Neural progenitor cell (in vitro differentiated cells): ENCODE data around the gene CALHM1. TPM values are rescaled to one million over a fixed set of nuclear protein-coding genes. Genes with fewer than 3 reads are reported as not detected.

ENCODE experiments used
- DNase-seq: peaks from one replicate; pipeline ENCODE4 v3.0.0-alpha.2; 2016; ENCODE audit warnings: low spot score
- H2AFZ ChIP-seq: fragments of 200-600 bp; sonication (generic); replicated peaks from 2 replicates; pipeline ENCODE4 v1.6.1; 2016; ENCODE audit warnings: antibody characterized with exemption
- H3F3A ChIP-seq: fragments of 200-600 bp; sonication (generic); 2 replicates; pipeline ENCODE4 v1.6.1; 2016; ENCODE audit warnings: antibody characterized with exemption, low read depth
- H3K27ac ChIP-seq: fragments of 200-600 bp; sonication (generic); 2 replicates; pipeline ENCODE4 v1.5.1; 2016; ENCODE audit warnings: mild to moderate bottlenecking
- H3K27me3 ChIP-seq: fragments of 200-600 bp; sonication (generic); 2 replicates; pipeline ENCODE4 v1.6.1; 2016; ENCODE audit warnings: mild to moderate bottlenecking, moderate library complexity
- H3K36me3 ChIP-seq: fragments of 200-600 bp; sonication (generic); 2 replicates; pipeline ENCODE4 v1.5.1; 2016
- H3K4me1 ChIP-seq: fragments of 200-600 bp; sonication (generic); 2 replicates; pipeline ENCODE4 v1.6.1; 2016; ENCODE audit warnings: mixed run types
- H3K4me2 ChIP-seq: fragments of 200-600 bp; sonication (generic); 2 replicates; pipeline ENCODE4 v1.6.1; 2016
- H3K4me3 ChIP-seq: fragments of 200-600 bp; sonication (generic); 2 replicates; pipeline ENCODE4 v1.5.1; 2016
- H3K79me2 ChIP-seq: fragments of 200-600 bp; sonication (generic); 2 replicates; pipeline ENCODE4 v1.6.1; 2016; ENCODE audit warnings: low read depth
- H3K9ac ChIP-seq: fragments of 200-600 bp; sonication (generic); 2 replicates; pipeline ENCODE4 v1.6.1; 2016
- H3K9me3 ChIP-seq: fragments of 200-600 bp; sonication (generic); 2 replicates; pipeline ENCODE4 v1.5.1; 2016; ENCODE audit warnings: low read depth
- H4K20me1 ChIP-seq: fragments of 200-600 bp; sonication (generic); 2 replicates; pipeline ENCODE4 v1.6.1; 2016; ENCODE audit warnings: low read depth
- H3K27ac Mint-ChIP-seq: 3 replicates; pipeline ENCODE4 v1.8.0; 2021; ENCODE audit warnings: mixed read lengths
- H3K27me3 Mint-ChIP-seq: 2 replicates; pipeline ENCODE4 v1.8.0; 2022; ENCODE audit warnings: low read depth, mild to moderate bottlenecking, inconsistent platforms, moderate library complexity, mixed read lengths; ENCODE audit not compliant: insufficient read depth
- H3K36me3 Mint-ChIP-seq: 3 replicates; pipeline ENCODE4 v1.8.0; 2021; ENCODE audit warnings: mixed read lengths
- H3K4me1 Mint-ChIP-seq: 3 replicates; pipeline ENCODE4 v1.8.0; 2021; ENCODE audit warnings: mixed read lengths
- H3K4me3 Mint-ChIP-seq: 3 replicates; pipeline ENCODE4 v1.8.0; 2021; ENCODE audit warnings: mild to moderate bottlenecking, moderate library complexity, mixed read lengths
- H3K9me3 Mint-ChIP-seq: 3 replicates; pipeline ENCODE4 v1.8.0; 2020; ENCODE audit warnings: mixed read lengths
- EZH2 ChIP-seq: fragments of 200-600 bp; sonication (generic); IDR thresholded peaks from 2 replicates; pipeline ENCODE4 v1.6.1; 2017; ENCODE audit warnings: antibody characterized with exemption, mild to moderate bottlenecking, moderate library complexity
- EZH2phosphoT487 ChIP-seq: fragments of 200-600 bp; sonication (generic); IDR thresholded peaks from 2 replicates; pipeline ENCODE4 v1.6.1; 2017; ENCODE audit warnings: antibody characterized with exemption
- total RNA-seq: library from RNA; depleted of rRNA; stranded (reverse); fragments of >200 nt; gene quantifications from 2 replicates; pipeline ENCODE4 v1.2.3, GENCODE V29; 2015; ENCODE audit warnings: low replicate concordance
- TF ChIP-seq, protein P1 (sequence below): fragments of 200-600 bp; sonication (generic); IDR thresholded peaks from 2 replicates; pipeline ENCODE4 v1.5.1; 2017; ENCODE audit warnings: antibody characterized with exemption, mild to moderate bottlenecking

The CALHM1 gene
- total RNA-seq, 1 donor from 2014 or later: not detected

DNA sequence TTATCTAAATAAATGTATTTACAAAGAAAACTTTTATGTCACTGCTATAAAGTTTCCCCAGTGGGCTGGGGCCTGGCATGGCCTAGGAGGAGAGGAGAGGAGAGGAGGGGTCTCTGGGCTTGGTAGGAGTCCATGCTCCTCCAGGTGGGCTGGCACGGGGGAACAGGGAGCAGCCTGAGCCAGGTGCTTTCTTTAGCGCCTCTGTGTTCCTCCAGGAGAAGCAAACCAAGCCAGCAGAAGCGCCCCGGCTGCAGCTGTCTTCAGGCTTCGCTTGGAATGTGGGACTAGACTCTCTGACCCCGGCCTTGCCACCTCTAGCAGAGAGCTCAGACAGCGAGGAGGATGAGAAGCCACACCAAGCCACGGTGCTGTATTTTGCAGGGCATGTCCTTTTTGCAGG, 17.1 kb downstream of the CALHM1 start:
- H3K27ac Mint-ChIP-seq: no peak overlapping the region
- Histone ChIP-seq H3K27me3 (no peaks in the 10 kb centered on the region), H3K36me3 (no peaks in the 10 kb centered on the region), H3K79me2 (no peaks in the 10 kb centered on the region), H2AFZ (no peak overlapping the region), H3K4me2 (no peak overlapping the region), H3K9ac (no peak overlapping the region), H3K4me3 (no peak overlapping the region), H3K27ac (no peak overlapping the region), H3K4me1 (no peaks in the 10 kb centered on the region), H3K9me3 (no peaks in the 10 kb centered on the region), H4K20me1 (no peaks in the 10 kb centered on the region), H3F3A (no peaks in the 10 kb centered on the region)
- H3K4me1 Mint-ChIP-seq: no peaks in the 10 kb centered on the region
- TF ChIP-seq EZH2phosphoT487 (no peak), EZH2 (no peak)
- TF ChIP-seq, protein P1, sequence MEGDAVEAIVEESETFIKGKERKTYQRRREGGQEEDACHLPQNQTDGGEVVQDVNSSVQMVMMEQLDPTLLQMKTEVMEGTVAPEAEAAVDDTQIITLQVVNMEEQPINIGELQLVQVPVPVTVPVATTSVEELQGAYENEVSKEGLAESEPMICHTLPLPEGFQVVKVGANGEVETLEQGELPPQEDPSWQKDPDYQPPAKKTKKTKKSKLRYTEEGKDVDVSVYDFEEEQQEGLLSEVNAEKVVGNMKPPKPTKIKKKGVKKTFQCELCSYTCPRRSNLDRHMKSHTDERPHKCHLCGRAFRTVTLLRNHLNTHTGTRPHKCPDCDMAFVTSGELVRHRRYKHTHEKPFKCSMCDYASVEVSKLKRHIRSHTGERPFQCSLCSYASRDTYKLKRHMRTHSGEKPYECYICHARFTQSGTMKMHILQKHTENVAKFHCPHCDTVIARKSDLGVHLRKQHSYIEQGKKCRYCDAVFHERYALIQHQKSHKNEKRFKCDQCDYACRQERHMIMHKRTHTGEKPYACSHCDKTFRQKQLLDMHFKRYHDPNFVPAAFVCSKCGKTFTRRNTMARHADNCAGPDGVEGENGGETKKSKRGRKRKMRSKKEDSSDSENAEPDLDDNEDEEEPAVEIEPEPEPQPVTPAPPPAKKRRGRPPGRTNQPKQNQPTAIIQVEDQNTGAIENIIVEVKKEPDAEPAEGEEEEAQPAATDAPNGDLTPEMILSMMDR: no peak
- no peaks in the 10 kb centered on the region for H3K9me3 Mint-ChIP-seq
- H3K27me3 Mint-ChIP-seq: peaks cover 3% of the 10 kb centered on the region
- no peak overlapping the region for H3K4me3 Mint-ChIP-seq
- H3K36me3 Mint-ChIP-seq: peaks cover 38% of the 10 kb centered on the region
- DNase-seq: no peak

DNA sequence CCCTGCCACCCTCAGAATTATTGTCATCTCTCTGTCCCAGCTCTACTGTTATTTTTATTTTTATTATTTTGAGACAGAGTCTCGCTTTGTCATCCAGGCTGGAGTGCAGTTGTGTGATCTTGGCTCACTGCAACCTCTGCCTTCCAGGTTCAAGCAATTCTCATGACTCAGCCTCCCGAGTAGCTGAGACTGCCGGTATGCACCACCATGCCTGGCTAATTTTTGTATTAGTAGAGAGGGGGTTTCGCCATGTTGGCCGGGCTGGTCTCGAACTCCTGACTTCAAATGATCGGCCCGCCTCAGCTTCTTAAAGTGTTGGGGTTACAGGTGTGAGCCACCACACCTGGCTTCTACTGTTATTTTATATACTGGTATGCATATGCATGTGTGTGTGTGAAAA, 17.5 kb downstream of the CALHM1 start:
- no peak for DNase-seq
- H3K27ac ChIP-seq: no peak overlapping the region
- no peaks in the 10 kb centered on the region for H3K9me3 Mint-ChIP-seq
- no peaks in the 10 kb centered on the region for H3K36me3 ChIP-seq
- H3K9me3 ChIP-seq: no peaks in the 10 kb centered on the region
- H3K9ac ChIP-seq: no peak overlapping the region
- H3F3A ChIP-seq: no peaks in the 10 kb centered on the region
- H3K4me3 Mint-ChIP-seq: no peak overlapping the region
- H3K27ac Mint-ChIP-seq: no peak overlapping the region
- peaks cover 3% of the 10 kb centered on the region for H3K27me3 Mint-ChIP-seq
- no peaks in the 10 kb centered on the region for H3K4me1 Mint-ChIP-seq
- no peaks in the 10 kb centered on the region for H3K4me1 ChIP-seq
- H3K4me3 ChIP-seq: no peak overlapping the region
- H3K36me3 Mint-ChIP-seq: peaks cover 40% of the 10 kb centered on the region
- H3K27me3 ChIP-seq: no peaks in the 10 kb centered on the region
- H2AFZ ChIP-seq: no peak overlapping the region
- no peaks in the 10 kb centered on the region for H3K79me2 ChIP-seq
- H3K4me2 ChIP-seq: no peak overlapping the region
- H4K20me1 ChIP-seq: no peaks in the 10 kb centered on the region
- TF ChIP-seq EZH2: no peak
- TF ChIP-seq, protein P1: no peak

DNA sequence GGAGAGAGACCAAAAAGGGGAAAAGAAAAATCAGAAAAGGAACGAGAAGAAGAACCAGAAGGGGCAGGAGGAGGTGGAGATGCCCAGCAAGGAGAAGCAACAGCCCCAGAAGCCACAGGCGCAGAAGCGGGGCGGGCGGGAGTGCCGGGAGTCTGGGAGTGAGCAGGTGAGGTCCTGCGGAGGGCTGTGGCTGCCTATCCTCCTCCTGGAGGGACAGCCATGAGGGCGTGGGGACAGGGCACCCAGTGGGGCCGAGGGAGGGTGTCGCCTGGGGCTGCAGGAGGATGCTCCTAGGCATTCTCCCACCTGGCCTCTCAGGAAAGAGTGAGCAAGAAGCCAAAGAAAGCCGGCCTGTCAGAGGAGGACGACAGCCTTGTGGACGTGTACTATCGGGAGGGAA, 18.3 kb downstream of the CALHM1 start:
- Histone ChIP-seq H3K27me3 (no peaks in the 10 kb centered on the region), H3K9me3 (no peaks in the 10 kb centered on the region), H3K9ac (no peak overlapping the region), H3K4me1 (no peaks in the 10 kb centered on the region), H3K79me2 (no peaks in the 10 kb centered on the region), H2AFZ (no peak overlapping the region), H3K36me3 (no peaks in the 10 kb centered on the region), H3K4me3 (no peak overlapping the region), H3K4me2 (no peak overlapping the region), H3K27ac (no peak overlapping the region), H4K20me1 (no peaks in the 10 kb centered on the region), H3F3A (no peaks in the 10 kb centered on the region)
- peaks cover 3% of the 10 kb centered on the region for H3K27me3 Mint-ChIP-seq
- H3K4me3 Mint-ChIP-seq: no peak overlapping the region
- TF ChIP-seq EZH2 (no peak), EZH2phosphoT487 (no peak)
- TF ChIP-seq, protein P1: no peak
- H3K4me1 Mint-ChIP-seq: no peaks in the 10 kb centered on the region
- peaks cover 40% of the 10 kb centered on the region for H3K36me3 Mint-ChIP-seq
- no peak for DNase-seq
- H3K9me3 Mint-ChIP-seq: no peaks in the 10 kb centered on the region
- no peak overlapping the region for H3K27ac Mint-ChIP-seq

DNA sequence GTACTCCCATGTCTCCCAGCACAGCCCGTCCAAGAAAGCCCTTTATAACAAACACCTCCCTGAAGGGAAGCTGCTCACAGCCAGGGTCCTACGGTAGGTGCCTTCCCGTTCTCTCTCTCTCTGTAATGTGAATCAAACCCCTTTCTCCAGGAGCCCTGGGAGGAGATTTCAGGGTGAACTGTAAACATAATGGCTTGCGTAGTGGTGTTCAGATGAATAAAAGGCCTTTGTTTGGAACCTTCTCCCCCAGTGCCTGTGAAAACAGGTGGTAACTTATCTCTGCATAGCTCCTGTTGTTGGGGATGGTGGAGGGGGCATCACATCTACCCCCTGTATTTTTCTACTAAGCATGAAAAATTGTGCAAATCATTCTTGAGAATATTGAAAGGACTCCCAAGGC, 18.9 kb downstream of the CALHM1 start:
- no peak for DNase-seq
- no peaks in the 10 kb centered on the region for H3K9me3 Mint-ChIP-seq
- no peaks in the 10 kb centered on the region for H3K79me2 ChIP-seq
- H3K36me3 Mint-ChIP-seq: peaks cover 36% of the 10 kb centered on the region
- H3K4me1 ChIP-seq: no peaks in the 10 kb centered on the region
- no peaks in the 10 kb centered on the region for H4K20me1 ChIP-seq
- H3K4me2 ChIP-seq: no peak overlapping the region
- no peak overlapping the region for H2AFZ ChIP-seq
- TF ChIP-seq EZH2: no peak
- TF ChIP-seq EZH2phosphoT487: no peak
- TF ChIP-seq, protein P1: no peak
- no peaks in the 10 kb centered on the region for H3K4me1 Mint-ChIP-seq
- H3K36me3 ChIP-seq: no peaks in the 10 kb centered on the region
- H3K9me3 ChIP-seq: no peaks in the 10 kb centered on the region
- peak overlapping the region; percentile 9 for H3K27ac Mint-ChIP-seq
- peaks cover 3% of the 10 kb centered on the region for H3K27me3 Mint-ChIP-seq
- no peak overlapping the region for H3K4me3 Mint-ChIP-seq
- H3K4me3 ChIP-seq: no peak overlapping the region
- no peak overlapping the region for H3K9ac ChIP-seq
- no peaks in the 10 kb centered on the region for H3F3A ChIP-seq
- H3K27ac ChIP-seq: no peak overlapping the region
- no peaks in the 10 kb centered on the region for H3K27me3 ChIP-seq
